H1 (cell line): ENCODE measurements around the gene RNF166. TPM values are rescaled to one million over a fixed set of nuclear protein-coding genes. Genes with fewer than 3 reads are reported as not detected.

Experiments used
- ASH2L ChIP-seq: fragments of 200-600, 300-600 bp; sonication (generic); IDR thresholded peaks from one replicate; pipeline ENCODE4 v1.7.1; 2017; ENCODE audit warnings: low read length
- GABPA ChIP-seq: IDR thresholded peaks from 2 replicates; pipeline ENCODE4 v1.6.1; 2011; ENCODE audit warnings: mild to moderate bottlenecking, low read length, moderate library complexity, borderline replicate concordance; ENCODE audit not compliant: insufficient read depth
- GTF2F1 ChIP-seq: IDR thresholded peaks from 2 replicates; pipeline ENCODE4 v1.6.1; 2012; ENCODE audit warnings: low read depth, low read length, improper control_type of control experiment, borderline replicate concordance
- NRF1 ChIP-seq: IDR thresholded peaks from 2 replicates; pipeline ENCODE4 v1.6.1; 2011; ENCODE audit warnings: mild to moderate bottlenecking, low read depth, low read length, improper control_type of control experiment
- POLR2A ChIP-seq, 2 experiments: IDR thresholded peaks; 1 replicate in 1 of 2; 2 replicates in 1 of 2; pipeline ENCODE4 v1.6.1; 2011; ENCODE audit warnings: low read depth in 2 of 2, low read length in 2 of 2, mild to moderate bottlenecking in 2 of 2; ENCODE audit errors: control extremely low read depth in 1 of 2
- POU5F1 ChIP-seq: IDR thresholded peaks from 2 replicates; pipeline ENCODE4 v1.6.1; 2011; ENCODE audit warnings: low read depth, mild to moderate bottlenecking, low read length, moderate library complexity
- SIN3A ChIP-seq, 2 experiments: IDR thresholded peaks in 1 of 2; conservative IDR thresholded peaks in 1 of 2; 2 replicates each; pipeline ENCODE4 v1.6.1; 2011 to 2012; ENCODE audit warnings: low read length in 2 of 2, improper control_type of control experiment in 1 of 2, low read depth in 1 of 2, mild to moderate bottlenecking in 1 of 2
- SIX5 ChIP-seq: IDR thresholded peaks from 2 replicates; pipeline ENCODE4 v1.6.1; 2011; ENCODE audit warnings: mild to moderate bottlenecking, low read depth, low read length
- SP1 ChIP-seq: IDR thresholded peaks from 2 replicates; pipeline ENCODE4 v1.6.1; 2011; ENCODE audit warnings: low read depth, low read length
- YY1 ChIP-seq: IDR thresholded peaks from 2 replicates; pipeline ENCODE4 v1.6.1; 2011; ENCODE audit warnings: low read depth, mild to moderate bottlenecking, low read length
- polyA plus RNA-seq, 7 experiments: library from polyadenylated mRNA; depleted of rRNA in 3 of 7; stranded (reverse) in 5 of 7; unstranded in 2 of 7; fragments of >200 nt in 5 of 7; fragments of 200-250 nt in 2 of 7; gene quantifications; 1 replicate in 5 of 7; 2 replicates in 1 of 7; 4 replicates in 1 of 7; pipeline versions ENCODE4 v1.2.1 to v1.2.3, GENCODE V29; 2011 to 2013; ENCODE audit warnings: missing spikeins in 2 of 7, mixed read lengths in 2 of 7
- total RNA-seq: library from RNA; stranded (reverse); fragmentation: NEBNext Ultra II Directional; extraction: Animal tissue kit (Norgen Biotek cat#: 25700); gene quantifications from 2 replicates; pipeline ENCODE4 v1.2.1, GENCODE V29; 2021

RNF166 gene
- total and polyA plus RNA-seq, 2 of the 8 experiments (the other 6 are each of a cell fraction or from before 2014, with no cell fraction given): 29.8 to 31.2 TPM

DNA sequence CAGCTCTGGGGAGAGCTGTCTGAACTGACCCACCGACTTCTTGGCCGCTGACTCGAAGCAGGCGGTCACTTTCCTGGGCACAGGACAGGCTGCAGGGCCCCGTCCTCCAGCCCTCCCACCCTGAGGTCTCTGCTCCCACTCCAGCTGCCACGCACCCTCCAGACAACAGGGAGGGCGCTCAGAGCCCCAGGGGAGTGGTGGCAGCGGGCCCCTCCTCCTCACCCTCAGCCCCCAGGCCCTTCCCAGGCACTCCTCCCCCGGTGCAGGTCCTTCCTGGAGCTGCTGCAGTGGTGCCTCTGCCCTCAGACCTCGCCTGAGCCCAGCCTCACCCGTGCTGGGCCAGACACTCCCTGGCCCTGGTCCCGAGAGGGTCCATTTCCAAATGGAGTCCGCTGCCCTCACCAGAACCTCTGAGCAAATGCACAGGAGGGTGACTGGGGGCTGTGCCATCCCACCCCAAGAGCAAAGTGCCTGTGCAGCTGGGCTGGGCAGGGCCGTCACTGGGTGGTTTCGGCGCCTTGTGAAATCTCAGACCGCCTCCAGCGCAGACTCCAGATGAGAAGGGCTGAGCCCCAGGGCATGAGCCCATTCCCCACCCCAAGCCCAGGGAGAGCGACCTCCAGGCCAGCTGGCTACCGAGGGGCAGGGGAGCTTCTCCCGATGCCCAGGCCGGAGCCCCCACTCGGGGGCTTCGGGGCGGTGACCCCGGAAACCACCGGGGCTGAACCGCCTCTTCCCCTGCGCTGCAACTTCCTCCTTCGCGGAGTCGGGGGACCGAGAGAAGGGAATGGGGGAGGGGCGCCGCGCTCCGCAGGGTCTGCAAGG is 56.1 kb downstream of the RNF166 start (continued):
- TF ChIP-seq SIX5 (no peak), SP1 (no peak), SIN3A (conservative IDR thresholded peaks at IDR 0.05 in 1 of 2, IDR thresholded peaks at IDR 0.05 in 1 of 2; ENCODE audit: low read depth in 1 of 2, low read length in 2 of 2) (no peak), YY1 (no peak), NRF1 (0 out of 2 replicates have a peak, but pooled peaks have one; percentile 0), ASH2L (no peak), POU5F1 (no peak), GTF2F1 (no peak), GABPA (no peak), POLR2A (IDR thresholded peaks at IDR 0.05; ENCODE audit: control extremely low read depth in 1 of 2, low read depth in 2 of 2, low read length in 2 of 2) (no peak)
- TF ChIP-seq, all 59 proteins: peak for 4
